ENCODE results near the gene WIPF2.

The WIPF2 gene

DNA sequence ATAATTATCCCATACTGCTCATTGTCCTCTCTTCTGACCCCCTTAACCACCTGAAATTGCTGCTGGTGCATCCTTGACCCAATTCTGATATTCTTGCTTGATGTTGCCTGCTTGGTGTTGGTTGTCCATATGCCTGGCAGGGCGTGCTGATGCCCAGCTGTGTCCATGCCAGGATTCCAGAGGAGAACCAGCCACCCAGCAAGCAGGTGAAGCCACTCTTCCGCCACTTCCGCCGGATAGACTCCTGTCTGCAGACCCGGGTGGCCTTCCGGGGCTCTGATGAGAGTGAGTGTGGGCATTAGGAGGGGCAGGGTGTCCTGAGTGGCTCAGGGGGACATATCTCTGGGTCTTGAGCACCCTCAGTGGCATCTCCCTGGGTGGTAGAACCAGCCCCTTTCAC, 30.4 kb upstream of the WIPF2 start:
- H3K4me2 ChIP-seq (ENCODE audit: insufficient read depth, low read length, poor library complexity, severe bottlenecking): no peak overlapping the region
- peaks cover 13 to 40% of the 10 kb centered on the region in 2 donors for H3K36me3 ChIP-seq (replicated peaks in 1 of 2; ENCODE audit: control insufficient read depth in 2 of 2, insufficient read depth in 2 of 2, low read length in 2 of 2)
- no peak for DNase-seq (ENCODE audit: low spot score)
- H3K27me3 ChIP-seq (ENCODE audit: control insufficient read depth in 3 of 3, insufficient read depth in 3 of 3, low read depth in 1 of 3, low read length in 3 of 3): peaks cover 0 to 2% (median 0%) of the 10 kb centered on the region in 3 experiments
- no peak overlapping the region for H2AK5ac ChIP-seq (ENCODE audit: low read depth, low read length)
- no peak overlapping the region for H3K18ac ChIP-seq (ENCODE audit: low read length)
- no peak overlapping the region for H2BK5ac ChIP-seq (ENCODE audit: low read length)
- H3K9me3 ChIP-seq (replicated peaks in 1 of 2; ENCODE audit: control insufficient read depth in 2 of 2, insufficient read depth in 1 of 2, low read depth in 1 of 2, low read length in 2 of 2): no peaks in the 10 kb centered on the region
- WGBS, 2 donors (ENCODE audit: extremely low coverage in 2 of 2, insufficient read length in 2 of 2, insufficient replicate concordance in 1 of 2): no CpG with 5 or more reads among the region's 6 CpGs
- H3K4me1 ChIP-seq (ENCODE audit: control insufficient read depth in 2 of 2, insufficient read depth in 1 of 2, low read depth in 1 of 2, low read length in 2 of 2): peaks cover 0 to 7% of the 10 kb centered on the region in 2 donors
- H2BK12ac ChIP-seq (ENCODE audit: low read length): no peak overlapping the region
- no peak overlapping the region for H3K14ac ChIP-seq (ENCODE audit: low read length)
- no peak overlapping the region for H2BK120ac ChIP-seq (ENCODE audit: low read depth, low read length)
- no peak overlapping the region for H3K27ac ChIP-seq (replicated peaks; ENCODE audit: low read length)
- no peak overlapping the region for H4K8ac ChIP-seq (ENCODE audit: low read depth, low read length)
- no peak overlapping the region for H3K9ac ChIP-seq (ENCODE audit: low read depth, low read length, poor library complexity)
- H2BK15ac ChIP-seq (ENCODE audit: low read length): no peak overlapping the region
- no peak overlapping the region for H3K23ac ChIP-seq (ENCODE audit: low read depth, low read length, poor library complexity)
- H2AFZ ChIP-seq (ENCODE audit: low read length): no peak overlapping the region
- no peak overlapping the region for H3K4me3 ChIP-seq (ENCODE audit: low read length in 2 of 2)
- H3K79me1 ChIP-seq (ENCODE audit: low read depth, low read length): no peaks in the 10 kb centered on the region
- H3K4ac ChIP-seq (ENCODE audit: low read length): no peak overlapping the region
- no peak overlapping the region for H4K91ac ChIP-seq (ENCODE audit: low read depth, low read length, poor library complexity)

DNA sequence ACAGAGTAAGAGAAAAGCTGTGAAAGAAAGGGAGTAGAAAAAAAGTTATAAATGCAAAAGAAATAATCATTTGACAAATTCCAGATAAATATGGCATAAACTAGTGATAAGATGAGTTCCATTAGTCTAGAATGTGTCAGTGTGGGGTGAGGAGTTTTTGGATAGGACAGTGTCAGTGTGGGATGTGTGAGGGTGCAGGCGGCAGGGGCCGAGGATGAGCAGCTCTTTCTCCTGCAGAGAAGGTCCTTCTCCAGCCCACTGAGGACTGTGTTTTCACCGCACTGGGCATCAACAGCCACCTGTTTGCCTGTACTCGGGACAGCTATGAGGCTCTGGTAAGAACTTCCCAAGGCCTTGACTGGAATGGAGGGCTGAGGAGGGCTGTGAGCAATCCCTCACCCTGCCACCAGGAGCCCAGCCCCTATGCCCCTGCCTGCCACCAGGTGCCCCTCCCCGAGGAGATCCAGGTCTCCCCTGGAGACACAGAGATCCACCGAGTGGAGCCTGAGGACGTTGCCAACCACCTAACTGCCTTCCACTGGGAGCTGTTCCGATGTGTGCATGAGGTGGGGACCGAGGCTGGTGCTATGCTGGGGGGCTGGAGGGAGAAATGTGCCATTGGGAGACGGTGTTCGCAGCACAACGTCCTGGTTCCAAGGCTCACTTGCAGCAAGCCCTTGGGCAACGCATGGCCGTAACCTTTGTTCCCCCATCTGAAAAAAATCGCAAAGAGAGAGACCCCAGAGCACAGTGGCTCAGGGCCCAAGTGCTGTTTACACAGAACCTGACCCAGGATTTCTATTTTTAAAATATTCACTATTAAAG, 28.7 kb upstream of the WIPF2 start:
- Histone ChIP-seq H2BK5ac (ENCODE audit: low read length) (no peak overlapping the region), H3K36me3 (replicated peaks in 1 of 2; ENCODE audit: control insufficient read depth in 2 of 2, insufficient read depth in 2 of 2, low read length in 2 of 2) (peaks cover 15 to 43% of the 10 kb centered on the region in 2 donors), H3K4me1 (ENCODE audit: control insufficient read depth in 2 of 2, insufficient read depth in 1 of 2, low read depth in 1 of 2, low read length in 2 of 2) (peaks cover 5 to 14% of the 10 kb centered on the region in 2 donors), H3K4ac (ENCODE audit: low read length) (no peak overlapping the region), H3K23ac (ENCODE audit: low read depth, low read length, poor library complexity) (peak overlapping the region; percentile 93), H2BK120ac (ENCODE audit: low read depth, low read length) (no peak overlapping the region), H2AFZ (ENCODE audit: low read length) (no peak overlapping the region), H3K4me3 (ENCODE audit: low read length in 2 of 2) (peak overlapping the region in 1 of 2 donors; percentile 52), H2BK12ac (ENCODE audit: low read length) (no peak overlapping the region), H3K79me1 (ENCODE audit: low read depth, low read length) (peaks cover 2% of the 10 kb centered on the region), H3K27ac (replicated peaks; ENCODE audit: low read length) (no peak overlapping the region), H3K18ac (ENCODE audit: low read length) (peak overlapping the region; percentile 79), H3K9me3 (replicated peaks in 1 of 2; ENCODE audit: control insufficient read depth in 2 of 2, insufficient read depth in 1 of 2, low read depth in 1 of 2, low read length in 2 of 2) (no peaks in the 10 kb centered on the region), H3K27me3 (ENCODE audit: control insufficient read depth in 3 of 3, insufficient read depth in 3 of 3, low read depth in 1 of 3, low read length in 3 of 3) (peaks cover 0 to 2% (median 0%) of the 10 kb centered on the region in 3 experiments), H2BK15ac (ENCODE audit: low read length) (no peak overlapping the region), H2AK5ac (ENCODE audit: low read depth, low read length) (peak overlapping the region; percentile 73), H4K91ac (ENCODE audit: low read depth, low read length, poor library complexity) (peak overlapping the region; percentile 58), H4K8ac (ENCODE audit: low read depth, low read length) (no peak overlapping the region), H3K9ac (ENCODE audit: low read depth, low read length, poor library complexity) (peak overlapping the region; percentile 68), H3K14ac (ENCODE audit: low read length) (no peak overlapping the region), H3K4me2 (ENCODE audit: insufficient read depth, low read length, poor library complexity, severe bottlenecking) (no peak overlapping the region)
- DNase-seq (ENCODE audit: low spot score): no peak
- no CpG with 5 or more reads among the region's 15 CpGs for WGBS, 2 donors (ENCODE audit: extremely low coverage in 2 of 2, insufficient read length in 2 of 2, insufficient replicate concordance in 1 of 2)

DNA sequence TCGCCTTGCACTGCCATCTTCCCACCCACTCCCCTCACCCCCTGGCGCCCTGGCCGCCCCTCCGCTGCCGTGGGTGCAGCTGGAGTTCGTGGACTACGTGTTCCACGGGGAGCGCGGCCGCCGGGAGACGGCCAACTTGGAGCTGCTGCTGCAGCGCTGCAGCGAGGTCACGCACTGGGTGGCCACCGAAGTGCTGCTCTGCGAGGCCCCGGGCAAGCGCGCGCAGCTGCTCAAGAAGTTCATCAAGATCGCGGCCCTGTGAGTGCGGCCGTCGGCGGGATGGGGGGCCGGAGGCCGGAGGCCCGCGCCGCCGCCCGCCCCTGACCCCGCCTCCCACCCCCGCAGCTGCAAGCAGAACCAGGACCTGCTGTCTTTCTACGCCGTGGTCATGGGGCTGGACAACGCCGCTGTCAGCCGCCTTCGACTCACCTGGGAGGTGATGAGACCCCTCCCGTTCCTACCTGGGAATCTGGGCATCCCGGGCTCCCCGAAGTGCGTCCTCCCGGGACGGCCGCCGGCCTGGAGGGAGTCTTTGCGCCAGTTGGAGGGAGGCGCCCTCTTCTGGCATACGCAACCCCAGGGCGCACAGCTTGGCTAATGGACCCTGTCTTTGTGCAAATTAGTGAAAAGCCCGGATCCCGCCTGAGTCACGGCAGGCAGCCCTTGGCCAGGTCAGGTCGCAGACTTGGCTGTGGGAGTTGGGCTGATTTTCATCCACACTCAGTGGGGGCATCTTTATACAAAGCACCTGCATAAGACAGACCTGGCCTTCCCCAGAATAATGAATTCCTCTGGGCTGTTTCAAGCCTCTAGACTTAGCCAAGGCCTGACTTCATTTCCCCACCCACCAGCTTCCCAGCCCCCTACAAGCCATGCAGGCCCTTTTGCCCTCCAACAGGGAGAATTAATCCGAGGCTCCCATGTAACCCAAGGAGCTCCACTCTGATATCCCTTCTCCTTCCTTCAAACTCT, 27.6 kb upstream of the WIPF2 start:
- Histone ChIP-seq H2BK15ac (ENCODE audit: low read length) (peak overlapping the region; percentile 51), H3K4ac (ENCODE audit: low read length) (peak overlapping the region; percentile 68), H3K27ac (replicated peaks; ENCODE audit: low read length) (no peak overlapping the region), H4K91ac (ENCODE audit: low read depth, low read length, poor library complexity) (no peak overlapping the region), H3K14ac (ENCODE audit: low read length) (no peak overlapping the region), H3K4me3 (ENCODE audit: low read length in 2 of 2) (peak overlapping the region in 1 of 2 donors; percentile 81), H3K79me1 (ENCODE audit: low read depth, low read length) (peaks cover 2% of the 10 kb centered on the region), H3K36me3 (replicated peaks in 1 of 2; ENCODE audit: control insufficient read depth in 2 of 2, insufficient read depth in 2 of 2, low read length in 2 of 2) (peaks cover 15 to 43% of the 10 kb centered on the region in 2 donors), H3K27me3 (ENCODE audit: control insufficient read depth in 3 of 3, insufficient read depth in 3 of 3, low read depth in 1 of 3, low read length in 3 of 3) (peaks cover 0 to 2% (median 0%) of the 10 kb centered on the region in 3 experiments), H3K4me2 (ENCODE audit: insufficient read depth, low read length, poor library complexity, severe bottlenecking) (peak overlapping the region; percentile 90), H3K18ac (ENCODE audit: low read length) (peak overlapping the region; percentile 97), H3K9me3 (replicated peaks in 1 of 2; ENCODE audit: control insufficient read depth in 2 of 2, insufficient read depth in 1 of 2, low read depth in 1 of 2, low read length in 2 of 2) (no peaks in the 10 kb centered on the region), H2BK120ac (ENCODE audit: low read depth, low read length) (no peak overlapping the region), H2BK12ac (ENCODE audit: low read length) (no peak overlapping the region), H3K23ac (ENCODE audit: low read depth, low read length, poor library complexity) (peak overlapping the region; percentile 92), H2AFZ (ENCODE audit: low read length) (no peak overlapping the region), H3K9ac (ENCODE audit: low read depth, low read length, poor library complexity) (peak overlapping the region; percentile 79), H2BK5ac (ENCODE audit: low read length) (no peak overlapping the region), H3K4me1 (ENCODE audit: control insufficient read depth in 2 of 2, insufficient read depth in 1 of 2, low read depth in 1 of 2, low read length in 2 of 2) (peaks cover 5 to 14% of the 10 kb centered on the region in 2 donors), H2AK5ac (ENCODE audit: low read depth, low read length) (peak overlapping the region; percentile 86), H4K8ac (ENCODE audit: low read depth, low read length) (peak overlapping the region; percentile 54)
- WGBS, 2 donors (ENCODE audit: extremely low coverage in 2 of 2, insufficient read length in 2 of 2, insufficient replicate concordance in 1 of 2): no CpG with 5 or more reads among the region's 60 CpGs
- DNase-seq (ENCODE audit: low spot score): no peak
